Stimulated activated CD4-positive, alpha-beta T cell treated with anti-CD3 and anti-CD28 coated beads, TNF-alpha, amount 100 ng/mL, for 4 hours (primary cell): ENCODE measurements around the gene LAMB4.

ENCODE experiments used
- DNase-seq, 3 experiments: peaks; one replicate each; pipeline ENCODE4 v3.0.0-alpha.2; 2020; ENCODE audit warnings: low read depth in 3 of 3

LAMB4 gene

DNA sequence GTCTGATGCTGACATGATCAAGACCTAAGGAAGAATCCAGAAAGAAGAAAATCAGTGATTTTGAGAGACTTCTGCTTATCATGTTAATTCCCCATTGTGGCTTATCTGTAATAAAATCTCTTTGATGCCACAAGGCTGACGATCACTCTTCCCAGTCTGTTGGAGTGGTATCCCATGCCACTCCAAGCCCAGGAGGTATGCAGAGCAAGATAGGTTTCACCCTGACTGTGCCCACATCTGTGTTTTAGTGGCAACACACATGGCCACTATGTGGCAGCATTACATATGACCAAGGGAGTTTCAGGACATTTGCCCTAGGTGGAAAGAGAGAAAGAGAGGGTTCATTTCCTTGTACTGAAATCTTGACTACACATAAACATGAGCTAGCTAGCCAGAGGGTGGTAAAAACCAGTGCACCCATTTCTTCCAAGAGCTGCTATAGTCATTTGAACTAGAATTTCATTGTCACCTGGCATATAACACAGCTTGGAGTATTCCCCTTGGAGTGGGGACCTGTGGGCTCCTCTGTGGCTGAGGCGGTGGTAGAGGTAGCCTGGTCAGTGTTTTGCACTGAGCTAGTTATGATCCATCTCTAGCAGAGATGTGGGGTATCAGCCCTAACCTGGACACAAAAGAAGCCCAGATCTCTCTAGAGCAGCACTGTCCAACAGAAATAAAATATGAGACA lies 20.8 kb downstream of the LAMB4 start:
- DNase-seq: no peak

DNA sequence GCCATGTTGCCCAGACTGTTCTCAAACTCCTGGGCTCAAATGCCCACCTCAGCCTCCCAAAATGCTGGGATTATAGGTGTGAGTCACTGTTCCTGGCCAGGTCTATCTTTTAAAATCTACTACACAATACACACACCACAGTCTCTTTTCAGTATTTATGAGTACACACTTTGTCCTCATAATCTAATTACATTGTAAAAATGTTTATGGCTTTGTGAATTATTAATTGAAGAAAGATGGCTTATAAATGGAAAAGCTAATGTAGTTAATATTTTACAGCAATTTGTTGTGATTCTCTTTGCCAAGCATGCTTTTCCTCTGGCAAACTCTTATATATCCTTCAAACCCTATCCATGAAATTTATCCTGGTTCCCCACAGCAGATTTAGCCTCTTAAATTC lies 22.0 kb downstream of the LAMB4 start:
- no peak for DNase-seq

GRCh38 chr7:108104324-108104723 lies 25.8 kb downstream of the LAMB4 start:
- DNase-seq: no peak

- DNase-seq: no peak
Observed at GRCh38 chr7:108103558-108104298, 26.4 kb downstream of the LAMB4 start.

DNA sequence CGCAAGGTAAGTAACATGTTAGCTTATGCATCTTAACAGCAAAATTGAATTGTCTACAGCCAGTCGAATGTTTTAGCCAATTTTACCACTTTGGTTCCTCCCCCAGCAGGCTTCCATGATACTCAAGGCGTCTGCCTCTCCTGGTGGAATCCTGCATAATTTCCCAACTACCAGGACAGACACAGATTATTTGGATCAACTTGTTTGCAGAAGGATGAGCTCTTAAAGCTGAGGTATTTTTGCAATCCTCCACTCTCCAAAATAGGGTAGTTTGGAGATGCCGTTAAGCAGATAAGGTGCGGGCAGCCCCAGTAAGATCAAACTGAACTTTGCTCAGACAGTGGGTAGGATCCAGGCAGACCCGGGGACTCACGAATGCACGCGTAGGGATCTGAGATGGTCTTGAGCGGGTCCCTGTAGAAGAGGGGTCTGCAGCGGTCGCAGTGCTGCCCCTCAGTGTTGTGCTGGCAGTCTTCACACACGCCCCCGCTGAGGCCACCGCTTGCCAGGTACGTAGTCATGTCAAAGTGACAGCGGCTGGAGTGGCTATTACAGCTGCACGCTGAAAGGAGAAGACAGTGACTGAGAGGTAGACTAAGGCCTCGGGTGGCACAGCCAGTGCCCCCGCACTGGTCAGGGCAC lies 27.4 kb downstream of the LAMB4 start:
- DNase-seq: no peak

GRCh38 chr7:108101759-108102158 lies 28.4 kb downstream of the LAMB4 start:
- DNase-seq: no peak

DNA sequence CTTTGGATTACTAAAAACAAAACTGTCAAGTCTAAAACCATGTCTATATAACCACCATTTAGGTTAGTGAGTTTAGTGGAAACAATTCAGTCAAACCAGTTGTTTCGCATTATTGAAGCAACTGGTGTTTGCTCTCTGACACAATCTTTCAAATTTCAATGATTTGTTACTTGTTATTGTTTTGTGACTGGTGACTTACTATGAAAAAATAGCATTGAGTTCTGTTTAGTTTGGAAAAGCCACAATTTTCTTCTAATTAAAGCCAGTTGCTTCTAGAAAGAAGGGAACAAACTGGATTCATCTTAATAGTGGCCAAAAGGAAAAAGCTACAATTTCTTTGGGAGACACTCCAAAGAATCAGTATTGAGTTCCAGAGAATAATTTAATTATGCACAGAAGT lies 30.4 kb downstream of the LAMB4 start:
- DNase-seq: no peak

DNA sequence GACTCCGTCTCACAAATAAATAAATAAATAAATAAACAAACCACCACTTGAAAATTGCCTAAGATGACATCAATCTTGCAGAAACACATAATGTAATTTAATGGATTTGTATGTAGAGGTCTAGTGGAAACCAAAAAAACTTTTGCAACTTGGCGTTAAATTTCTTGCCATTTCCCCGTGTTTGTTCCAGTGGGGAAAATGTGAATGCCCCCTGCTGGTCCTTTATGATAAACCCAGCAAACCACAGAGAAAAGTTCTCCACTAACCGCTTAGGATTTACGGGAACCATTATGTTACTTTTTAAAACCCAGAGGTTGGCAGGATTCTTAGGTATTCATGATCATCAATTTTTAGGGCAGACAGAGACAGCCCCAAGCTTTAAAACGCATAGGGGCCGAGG lies 32.5 kb downstream of the LAMB4 start:
- DNase-seq: no peak

DNA sequence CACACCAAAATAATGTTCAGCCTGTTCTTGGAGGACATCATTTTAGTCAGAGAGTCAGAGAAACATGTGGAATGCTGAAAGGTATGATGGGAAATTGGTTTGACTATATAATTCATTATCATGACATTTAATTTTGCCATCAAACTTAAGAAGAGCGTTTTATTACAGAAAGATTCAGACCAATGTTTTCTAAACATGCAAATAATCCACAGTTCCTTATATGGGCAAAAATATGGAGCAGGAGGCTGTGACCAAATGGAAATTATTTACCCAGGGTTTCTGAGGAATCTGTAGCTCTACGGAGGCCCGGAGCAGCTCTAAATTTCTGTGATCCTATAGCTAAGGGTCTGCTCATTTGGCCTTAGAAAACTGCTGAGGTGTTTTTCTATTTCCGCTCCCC lies 33.2 kb downstream of the LAMB4 start:
- DNase-seq: no peak

- no peak for DNase-seq
Observed at GRCh38 chr7:108094933-108095710, 35.0 kb downstream of the LAMB4 start.

GRCh38 chr7:108094346-108094745 lies 35.8 kb downstream of the LAMB4 start:
- no peak for DNase-seq

DNA sequence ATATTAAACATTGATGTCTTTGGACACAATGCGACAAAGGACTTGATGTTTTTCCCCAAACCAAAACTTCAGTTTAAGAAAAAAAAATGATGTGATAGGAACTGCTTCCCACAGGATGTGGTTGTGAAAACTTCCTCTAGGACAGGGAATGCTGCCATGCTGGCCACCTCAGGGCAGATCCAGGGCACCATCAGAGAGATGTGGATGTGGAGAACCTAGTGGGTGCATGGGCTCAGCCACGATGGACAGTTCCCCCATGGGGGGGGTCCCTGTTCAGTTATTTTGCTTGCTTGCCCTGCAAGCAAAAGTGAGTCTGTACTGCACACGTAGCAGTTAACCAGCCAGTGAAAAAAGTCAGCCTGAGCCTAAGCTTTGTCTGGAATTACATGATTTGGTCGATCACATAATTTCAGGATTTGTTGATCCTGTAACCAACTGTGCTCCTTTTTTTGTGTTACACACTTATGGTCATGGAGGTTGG lies 36.3 kb downstream of the LAMB4 start:
- DNase-seq: no peak

- DNase-seq: no peak
Observed at GRCh38 chr7:108093341-108093740, 36.8 kb downstream of the LAMB4 start.

GRCh38 chr7:108091461-108091831 lies 38.7 kb downstream of the LAMB4 start:
- DNase-seq: no peak

- no peak for DNase-seq
Observed at GRCh38 chr7:108090791-108091460, 39.2 kb downstream of the LAMB4 start.

DNA sequence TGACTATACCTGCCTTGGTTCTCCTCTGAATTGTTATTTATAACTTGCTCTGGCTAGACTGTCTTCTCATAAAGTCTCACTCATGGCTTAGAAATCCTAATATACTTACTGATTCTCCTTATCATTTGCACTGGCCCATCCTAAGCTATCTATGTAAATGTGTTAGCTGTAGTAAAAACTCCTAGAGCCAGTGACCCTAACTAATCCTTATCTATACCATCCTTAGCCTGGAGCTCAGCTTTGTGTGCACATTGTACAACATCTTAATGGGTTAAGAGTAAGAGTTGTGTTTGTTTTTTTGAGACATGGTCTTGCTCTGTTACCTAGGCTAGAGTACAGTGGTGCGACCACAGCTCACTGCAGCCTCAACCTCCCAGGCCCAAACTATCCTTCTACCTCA lies 40.8 kb downstream of the LAMB4 start:
- no peak for DNase-seq

DNA sequence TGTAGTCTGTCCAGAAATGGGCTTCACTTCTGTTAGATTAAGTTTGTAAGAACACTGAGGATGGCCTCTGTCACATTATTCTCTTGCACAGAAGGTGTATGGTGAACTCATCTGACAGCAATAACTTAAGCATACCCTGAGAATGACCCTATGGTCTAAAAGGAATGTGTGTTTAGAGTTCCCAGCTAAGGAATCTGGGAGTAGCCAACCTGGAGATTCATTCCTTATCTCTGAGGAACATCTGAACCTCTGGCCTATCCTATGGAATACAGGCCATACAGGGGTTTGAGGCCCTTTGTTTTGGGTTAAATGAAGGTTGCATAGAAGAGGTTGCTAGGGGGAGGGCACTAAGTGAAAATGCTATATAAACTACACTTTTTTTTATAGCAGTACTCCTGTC lies 41.4 kb downstream of the LAMB4 start:
- no peak for DNase-seq

DNA sequence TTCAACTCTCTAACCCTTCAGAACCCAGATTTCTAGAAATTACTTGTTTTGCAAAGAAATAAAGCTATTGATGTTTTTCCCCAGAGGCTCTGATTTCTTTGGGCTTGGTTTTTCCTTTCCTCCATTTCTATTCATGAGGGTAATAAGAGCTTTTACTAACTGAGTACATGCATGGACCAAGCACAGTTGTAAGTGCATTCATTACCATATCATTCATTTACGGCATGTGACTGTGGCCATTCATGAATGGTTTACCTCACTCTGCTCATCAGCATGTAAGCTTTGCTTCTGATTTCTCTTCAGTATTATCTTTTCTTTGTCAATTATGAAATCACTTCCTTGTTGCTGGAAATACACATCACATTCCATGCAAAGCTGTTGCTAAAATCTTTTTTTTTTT lies 42.4 kb downstream of the LAMB4 start:
- no peak for DNase-seq

GRCh38 chr7:108086962-108087361 lies 43.2 kb downstream of the LAMB4 start:
- DNase-seq: no peak

GRCh38 chr7:108086546-108086945 lies 43.6 kb downstream of the LAMB4 start:
- no peak for DNase-seq

GRCh38 chr7:108083980-108084379 lies 46.2 kb downstream of the LAMB4 start:
- no peak for DNase-seq
